NCI-H187 (cell line): Measurements from ENCODE around the gene ADAM33.
A peak's percentile ranks its signal among the peaks of the same experiment; 100 is the strongest.

Source experiments
- DNase-seq, 2 experiments: peaks; one replicate each; lab custom pipeline; 2025; lab: John Stamatoyannopoulos, UW

The ADAM33 gene

GRCh38 chr20:3646651-3647050, 35.2 kb downstream of the ADAM33 start:
- no peak for DNase-seq

- no peak for DNase-seq
These were observed 35.8 kb downstream of the ADAM33 start for GRCh38 chr20:3646067-3646440.

- no peak for DNase-seq
These were observed 36.3 kb downstream of the ADAM33 start for GRCh38 chr20:3645309-3646066.

GRCh38 chr20:3640259-3640658, 41.6 kb downstream of the ADAM33 start:
- DNase-seq = no peak

- DNase-seq = no peak
These were observed 46.5 kb downstream of the ADAM33 start for GRCh38 chr20:3635346-3635745.

GRCh38 chr20:3633913-3634478, 47.8 kb downstream of the ADAM33 start:
- DNase-seq = no peak

- no peak for DNase-seq
These were observed 49.4 kb downstream of the ADAM33 start for GRCh38 chr20:3632311-3633004.

GRCh38 chr20:3631534-3631933, 50.3 kb downstream of the ADAM33 start:
- DNase-seq = no peak

GRCh38 chr20:3630429-3630828, 51.4 kb downstream of the ADAM33 start:
- DNase-seq = no peak

- no peak for DNase-seq
These were observed 51.9 kb downstream of the ADAM33 start for GRCh38 chr20:3629893-3630292.

- no peak for DNase-seq
These were observed 53.1 kb downstream of the ADAM33 start for GRCh38 chr20:3628502-3629314.

- no peak for DNase-seq
These were observed 54.3 kb downstream of the ADAM33 start for GRCh38 chr20:3627476-3627875.

- DNase-seq = no peak
These were observed 59.4 kb downstream of the ADAM33 start for GRCh38 chr20:3622406-3622805.

- peak; percentile 39 to 41 for DNase-seq
These were observed 60.7 kb downstream of the ADAM33 start for GRCh38 chr20:3621111-3621510.
